GM18517 (cell line): Measurements from ENCODE around the gene UGT1A7.
"Not testable (repeated sequence)": the region's sequence is repeated elsewhere in the genome, so short reads cannot be mapped to it uniquely, and the experiment has no call there.

Experiments used
- ATAC-seq: cut with Tn5 transposase; IDR thresholded peaks from one replicate; pipeline ENCODE4 v1.9.1; 2021; ENCODE audit warnings: mild to moderate bottlenecking, moderate library complexity; ENCODE audit not compliant: unreplicated experiment

UGT1A7 gene

GRCh38 chr2:233680361-233681045 lies 1.2 kb upstream of the UGT1A7 start:
- ATAC-seq, result no peak

- no peak for ATAC-seq
Observed at GRCh38 chr2:233684640-233685039, 2.9 kb downstream of the UGT1A7 start.

GRCh38 chr2:233686928-233687327 lies 5.2 kb downstream of the UGT1A7 start:
- ATAC-seq, result no peak

- no peak for ATAC-seq
Observed at GRCh38 chr2:233688341-233688740, 6.6 kb downstream of the UGT1A7 start.

- no peak for ATAC-seq
Observed at GRCh38 chr2:233689031-233689430, 7.3 kb downstream of the UGT1A7 start.

- ATAC-seq, result no peak
Observed at GRCh38 chr2:233689501-233689900, 7.8 kb downstream of the UGT1A7 start.

GRCh38 chr2:233690444-233690843 lies 8.7 kb downstream of the UGT1A7 start:
- no peak for ATAC-seq

- no peak for ATAC-seq
Observed at GRCh38 chr2:233691443-233692433, 10.0 kb downstream of the UGT1A7 start.

- no peak for ATAC-seq
Observed at GRCh38 chr2:233692648-233693047, 10.9 kb downstream of the UGT1A7 start, which contains the start of gene UGT1A6. Gene UGT1A6 (plus strand): TSS chr2:233692890. CDS start chr2:233693005, 115 bp downstream.

- no peak for ATAC-seq
Observed at GRCh38 chr2:233693963-233694362, 12.3 kb downstream of the UGT1A7 start.

GRCh38 chr2:233698740-233699139 lies 17.0 kb downstream of the UGT1A7 start:
- ATAC-seq, result no peak

- no peak for ATAC-seq
Observed at GRCh38 chr2:233699424-233700027, 17.8 kb downstream of the UGT1A7 start.

- ATAC-seq, result no peak
Observed at GRCh38 chr2:233700028-233700635, 18.4 kb downstream of the UGT1A7 start.

GRCh38 chr2:233700842-233701241 lies 19.1 kb downstream of the UGT1A7 start:
- ATAC-seq, result not testable (repeated sequence)

GRCh38 chr2:233702238-233702637 lies 20.5 kb downstream of the UGT1A7 start:
- ATAC-seq, result no peak

GRCh38 chr2:233705911-233706506 lies 24.3 kb downstream of the UGT1A7 start:
- ATAC-seq, result no peak

GRCh38 chr2:233706720-233707119 lies 25.0 kb downstream of the UGT1A7 start:
- no peak for ATAC-seq

GRCh38 chr2:233707940-233708644 lies 26.4 kb downstream of the UGT1A7 start:
- no peak for ATAC-seq

- ATAC-seq, result no peak
Observed at GRCh38 chr2:233708942-233709341, 27.2 kb downstream of the UGT1A7 start.
